ENCODE measurements around the gene MYO18B.
"Not testable (repeated sequence)": the region's sequence is repeated elsewhere in the genome, so short reads cannot be mapped to it uniquely, and the experiment has no call there.

MYO18B gene

DNA sequence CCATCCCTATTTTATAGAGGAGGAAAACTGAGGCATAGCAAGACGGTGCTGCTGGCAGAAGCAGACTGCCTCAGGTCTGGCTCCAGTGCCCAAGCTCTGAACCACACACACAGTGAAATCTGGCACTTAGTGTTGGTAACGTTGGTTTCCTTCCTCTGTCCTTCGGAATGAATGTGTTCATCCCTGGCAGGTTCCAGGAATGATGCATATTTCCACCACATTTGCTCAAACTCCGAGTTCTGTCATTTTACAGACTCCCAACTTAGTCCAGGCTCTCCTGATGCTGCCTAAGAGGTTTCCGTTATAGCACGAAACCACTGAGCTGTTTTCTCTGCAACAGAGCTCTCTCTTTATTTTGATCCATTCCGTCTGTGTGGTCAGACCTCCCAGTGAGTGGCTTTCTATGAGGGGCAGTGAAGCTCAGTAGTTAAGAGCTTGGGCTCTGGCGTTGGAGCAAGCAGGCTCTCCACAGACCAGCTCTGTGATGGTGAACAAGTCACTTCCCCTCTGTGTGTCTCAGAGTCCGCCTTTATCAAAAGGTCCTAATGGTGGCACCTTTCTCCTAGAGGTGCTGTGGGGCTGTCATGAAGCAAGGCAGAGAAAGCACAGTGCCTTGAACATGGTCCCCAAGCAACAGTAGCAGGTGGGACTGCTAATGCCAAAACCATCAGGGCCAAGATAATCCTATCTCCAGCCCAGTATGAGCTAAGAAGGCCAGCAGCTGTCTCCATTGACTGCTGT lies 200.3 kb downstream of the MYO18B start:
- DNase-seq (ENCODE audit: low spot score), result no peak

DNA sequence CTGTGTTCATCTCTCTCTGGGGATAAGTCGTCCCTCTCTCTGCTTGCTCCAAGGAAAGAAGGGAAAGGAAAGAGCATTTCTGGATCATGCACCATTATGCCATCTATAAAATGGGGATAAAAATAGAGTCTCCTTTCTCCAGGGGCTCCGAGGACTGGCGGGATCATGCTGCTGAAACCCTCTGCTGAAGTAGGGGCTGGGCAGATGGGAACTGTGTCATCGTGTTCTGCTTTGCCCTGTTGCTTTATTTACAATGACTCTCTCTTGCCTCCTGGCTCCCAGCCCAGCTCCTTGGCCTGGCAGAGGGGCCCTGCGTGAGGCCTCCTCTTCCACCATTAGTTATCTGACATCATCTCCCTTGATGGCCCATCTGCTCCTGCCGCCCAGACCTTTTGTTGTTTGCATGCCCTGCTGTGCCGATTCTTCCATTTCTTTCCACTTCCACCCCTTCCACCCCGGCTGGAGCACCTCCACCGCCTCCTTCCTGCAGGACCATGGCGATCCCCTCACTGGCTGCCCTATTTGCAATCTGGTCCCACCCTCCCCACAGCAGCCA lies 200.9 kb downstream of the MYO18B start:
- peak; percentile 38 for DNase-seq (ENCODE audit: low spot score)

DNA sequence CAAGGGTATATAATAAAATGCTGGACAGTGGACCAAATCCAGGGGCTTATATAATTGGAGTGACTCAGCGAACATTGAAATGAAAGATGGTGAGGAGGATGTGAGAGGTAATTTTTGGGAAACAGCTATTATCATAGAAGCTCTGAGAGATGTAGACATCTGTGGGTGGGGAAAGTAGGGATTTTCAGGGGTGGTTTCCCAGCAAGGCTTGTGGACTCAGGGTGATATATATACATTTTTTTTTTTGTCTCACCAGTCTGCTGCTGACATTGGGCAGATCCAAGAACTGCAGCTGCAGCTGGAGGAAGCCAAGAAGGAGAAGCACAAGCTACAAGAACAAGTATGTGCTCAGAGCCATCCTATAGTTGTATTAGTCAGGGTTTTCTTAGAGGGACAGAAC lies 208.1 kb downstream of the MYO18B start:
- no peak for DNase-seq (ENCODE audit: low spot score)

DNA sequence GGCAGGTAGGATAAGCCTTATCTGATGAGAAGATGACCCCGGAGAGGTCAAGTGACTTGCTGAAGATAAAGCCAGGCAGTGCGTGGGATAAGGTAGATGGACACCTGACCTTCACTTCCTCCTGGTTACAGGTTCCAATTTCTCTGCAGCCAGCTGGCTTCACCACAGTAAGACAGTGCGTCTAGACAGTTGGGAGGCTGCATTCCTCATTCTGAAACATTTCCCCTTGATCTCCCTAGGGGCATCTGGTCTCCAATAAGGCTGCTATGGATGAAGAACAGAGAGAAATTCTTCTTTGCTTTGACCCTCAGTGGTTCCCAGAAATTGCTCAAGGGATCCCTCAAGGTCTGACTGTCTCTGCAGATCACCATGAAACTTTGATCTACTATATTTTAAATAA lies 211.3 kb downstream of the MYO18B start:
- no peak for DNase-seq (ENCODE audit: low spot score)

DNA sequence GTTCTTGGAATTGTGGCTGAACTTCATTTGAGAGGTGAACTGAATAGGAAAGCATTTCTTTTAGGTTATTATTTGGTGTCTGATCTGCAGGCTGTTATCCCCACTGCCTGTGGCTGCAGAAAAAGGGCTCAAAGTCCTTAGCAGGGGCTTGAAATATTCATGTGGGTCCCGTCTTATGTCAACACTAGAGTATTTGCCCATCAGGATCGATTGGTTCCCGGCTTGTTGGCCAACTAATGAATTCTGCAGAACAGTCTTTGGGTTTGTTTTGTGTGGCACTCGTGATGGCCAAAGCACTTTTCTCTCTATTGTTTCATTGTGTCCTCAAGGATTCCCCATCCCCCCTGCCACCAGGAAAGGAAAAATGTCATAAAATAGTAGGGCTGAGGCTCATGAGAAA lies 211.9 kb downstream of the MYO18B start:
- DNase-seq (ENCODE audit: low spot score), result no peak

DNA sequence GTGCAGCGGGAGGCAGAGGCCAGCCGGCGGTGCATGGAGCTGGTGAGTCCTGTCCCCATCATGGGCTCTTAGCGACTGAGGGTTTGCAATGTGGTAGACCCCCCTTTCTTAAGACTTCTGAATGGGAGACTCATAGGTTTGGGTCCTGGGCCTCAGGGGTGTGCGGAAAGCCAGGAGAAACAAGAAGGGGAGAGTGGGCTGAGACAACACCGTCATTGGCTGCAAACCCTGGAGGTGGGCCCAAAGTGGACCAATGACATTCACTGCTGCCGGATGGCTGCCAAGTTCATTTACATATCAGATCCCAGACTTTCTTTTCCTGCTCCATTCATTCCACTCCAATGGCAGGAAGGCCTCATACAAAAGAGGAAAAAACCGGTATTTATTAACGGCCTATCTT lies 213.3 kb downstream of the MYO18B start:
- peak; percentile 47 for DNase-seq (ENCODE audit: low spot score)

DNA sequence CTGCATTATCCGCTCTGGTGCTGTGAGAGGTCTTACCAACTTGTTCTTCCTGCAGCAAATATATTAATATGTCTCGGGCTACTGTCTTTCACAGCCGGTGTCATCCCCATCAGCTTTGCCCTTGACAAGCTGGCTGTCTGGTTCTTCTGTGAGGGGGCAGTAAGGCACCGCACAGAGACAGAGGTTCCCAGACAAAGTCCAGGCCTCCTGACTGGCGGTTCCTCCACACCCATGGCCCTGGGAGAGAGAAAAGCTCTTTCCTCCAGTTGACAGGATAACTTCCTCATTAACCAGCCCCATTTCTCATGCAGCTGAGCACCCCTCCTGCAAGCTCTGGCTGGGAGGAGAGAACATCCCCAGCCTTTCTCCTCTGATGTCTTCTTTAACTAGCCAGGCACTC lies 214.8 kb downstream of the MYO18B start:
- no peak for DNase-seq (ENCODE audit: low spot score)

DNA sequence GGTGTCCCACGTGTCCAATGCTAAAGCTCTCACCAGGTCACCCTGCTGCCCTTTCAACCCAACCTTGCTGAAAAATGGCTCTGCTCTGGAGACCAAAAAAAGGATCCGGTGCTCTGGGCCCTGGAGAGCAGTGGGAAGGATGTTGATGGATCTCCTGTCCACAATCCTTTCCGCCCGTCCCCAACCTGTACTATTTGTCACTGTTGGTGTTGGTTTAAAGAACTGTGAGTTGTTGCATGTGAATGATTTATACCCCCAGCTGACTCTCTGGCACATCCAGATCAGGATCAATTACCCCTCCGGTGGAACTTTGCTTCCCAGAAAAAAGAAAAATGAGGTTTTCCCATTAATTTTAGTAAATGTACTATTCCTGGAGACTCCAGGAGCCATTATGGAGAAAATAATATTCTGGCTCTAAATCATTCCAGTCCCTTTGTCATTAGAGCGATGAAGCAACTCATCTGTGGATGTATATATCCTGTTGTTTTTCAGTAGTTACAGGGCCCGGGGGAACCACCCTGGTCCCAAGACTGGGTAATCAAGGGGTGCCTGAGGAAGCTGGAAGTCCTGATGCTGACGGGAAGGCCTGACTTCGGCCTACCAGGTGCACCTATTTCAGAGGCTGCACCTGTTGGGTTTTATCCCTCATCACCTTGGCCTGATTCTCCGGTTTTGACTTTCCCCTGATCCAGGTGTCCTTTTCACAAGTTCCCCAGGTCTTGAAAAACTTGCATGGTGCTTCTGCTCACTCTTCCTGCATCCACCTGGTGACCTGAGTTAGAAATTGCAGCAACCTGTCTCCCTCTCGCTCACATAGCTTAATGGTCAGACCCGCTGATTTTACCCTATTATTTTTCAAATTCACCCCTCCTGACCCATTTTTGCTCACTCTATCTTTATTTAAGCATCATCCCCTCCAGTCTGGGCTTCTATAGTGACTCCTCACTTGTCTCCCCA lies 218.1 kb downstream of the MYO18B start:
- DNase-seq (ENCODE audit: low spot score), result no peak

DNA sequence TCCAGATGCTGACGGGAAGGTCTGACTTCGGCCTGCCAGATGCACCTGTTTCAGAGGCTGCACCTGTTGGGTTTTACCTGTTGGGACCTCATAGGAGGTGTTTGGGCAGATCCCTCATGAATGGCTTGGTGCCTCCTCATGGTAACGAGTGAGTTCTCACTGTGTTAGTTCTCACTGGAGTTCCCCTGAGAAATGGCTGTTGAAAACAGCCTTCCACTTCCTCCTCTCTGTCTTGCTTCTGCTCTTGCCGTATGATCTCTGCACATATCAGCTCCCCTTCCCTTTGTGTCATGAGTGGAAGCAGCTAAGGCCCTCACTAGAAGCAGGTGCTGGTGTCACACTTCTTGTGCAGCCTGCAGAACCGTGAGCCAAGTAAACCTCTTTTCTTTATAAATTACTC lies 219.7 kb downstream of the MYO18B start:
- no peak for DNase-seq (ENCODE audit: low spot score)

DNA sequence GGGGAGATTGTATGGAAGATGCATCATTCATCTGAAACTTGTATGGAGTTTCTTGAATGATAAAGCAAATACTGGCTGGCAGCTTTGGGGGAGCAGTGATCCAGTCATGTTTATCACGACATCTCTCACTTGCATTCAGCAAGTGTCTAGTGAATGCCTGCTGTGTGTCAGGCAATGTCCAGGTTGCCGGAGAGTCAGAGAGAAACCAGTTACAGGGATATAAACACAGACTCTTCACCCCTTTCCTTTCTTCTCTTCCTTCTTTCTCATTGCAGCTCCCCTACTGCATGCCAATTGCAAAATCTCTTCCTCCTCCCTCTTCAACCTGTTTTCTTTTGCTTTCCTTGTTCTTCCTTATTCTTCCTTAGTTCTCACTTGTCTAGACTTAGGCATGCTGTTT lies 220.7 kb downstream of the MYO18B start:
- DNase-seq (ENCODE audit: low spot score), result no peak

DNA sequence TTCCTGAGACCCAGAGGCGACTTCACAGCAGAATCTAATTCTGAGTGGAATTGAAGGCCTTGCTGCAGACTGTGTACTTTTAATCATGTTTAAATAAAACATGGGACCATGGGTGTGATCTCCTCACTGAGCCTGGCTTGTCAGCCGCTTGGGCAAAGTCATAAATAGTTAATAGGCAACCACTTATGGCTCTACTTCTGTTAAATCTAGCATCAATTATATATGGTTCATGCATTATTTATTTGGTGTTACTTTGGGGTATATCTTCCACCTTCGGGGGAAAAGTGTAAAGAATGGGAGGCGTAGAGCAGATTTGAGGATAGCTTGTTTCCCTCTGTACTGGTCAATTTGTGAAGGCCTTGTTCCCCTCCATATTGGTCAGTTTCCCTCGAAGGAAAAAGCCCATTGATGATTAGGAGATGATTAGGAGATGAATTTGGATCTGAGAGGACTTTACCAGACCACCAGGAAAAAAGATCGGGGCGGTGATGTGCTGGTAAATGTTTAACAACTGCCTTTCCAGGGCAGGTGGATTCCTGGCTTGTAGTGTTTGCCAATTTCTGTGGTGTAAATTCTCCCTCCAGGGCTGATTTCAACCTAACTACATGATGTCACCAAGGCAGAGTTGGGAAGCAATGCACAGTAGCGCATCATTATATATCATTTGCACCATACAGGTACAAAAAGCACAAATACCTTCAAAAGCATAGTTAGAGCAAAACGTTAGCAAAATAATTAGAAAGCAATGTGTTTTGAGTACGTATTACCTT lies 223.2 kb downstream of the MYO18B start:
- DNase-seq (ENCODE audit: low spot score), result no peak

DNA sequence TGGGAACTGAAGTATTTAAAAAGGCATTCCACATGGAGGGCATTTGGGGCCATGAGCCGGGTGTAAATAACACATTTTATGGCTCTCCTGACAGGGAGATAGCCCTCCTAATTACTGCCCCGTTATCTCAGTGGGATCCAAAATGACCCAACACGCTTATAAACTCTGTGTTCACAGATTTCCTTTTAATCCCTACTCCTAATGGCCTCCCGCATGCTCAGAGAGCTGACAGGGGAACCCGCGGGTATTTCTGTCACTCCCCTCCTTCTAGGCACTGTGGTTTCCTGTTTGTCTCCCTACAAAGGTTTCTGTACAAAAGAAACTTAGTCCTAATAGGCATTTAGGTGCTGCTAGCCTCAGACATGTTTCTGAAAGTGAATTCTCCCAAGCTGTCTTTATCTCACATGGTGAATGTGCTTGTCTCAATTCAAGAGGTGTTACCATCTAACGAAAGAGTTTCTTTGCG lies 224.5 kb downstream of the MYO18B start:
- no peak for DNase-seq (ENCODE audit: low spot score)

DNA sequence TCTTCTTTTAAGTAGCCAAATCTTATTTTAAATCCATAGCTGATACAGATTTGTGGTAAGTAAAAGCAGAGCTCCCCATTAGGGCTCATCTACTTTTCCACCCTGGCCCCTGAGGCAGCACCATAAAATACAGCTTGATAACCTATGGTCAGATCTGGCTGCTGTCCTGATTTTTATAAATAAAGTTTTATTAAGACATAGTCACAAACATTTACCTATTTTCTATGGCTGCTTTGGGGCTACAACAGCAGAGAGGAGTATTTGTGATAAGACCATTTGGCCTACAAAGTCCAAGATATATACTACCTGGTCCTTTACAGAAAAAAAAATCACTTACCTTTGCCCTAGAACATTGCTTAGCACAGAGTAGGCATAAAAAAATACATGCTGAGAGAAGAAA lies 227.3 kb downstream of the MYO18B start:
- no peak for DNase-seq (ENCODE audit: low spot score)

DNA sequence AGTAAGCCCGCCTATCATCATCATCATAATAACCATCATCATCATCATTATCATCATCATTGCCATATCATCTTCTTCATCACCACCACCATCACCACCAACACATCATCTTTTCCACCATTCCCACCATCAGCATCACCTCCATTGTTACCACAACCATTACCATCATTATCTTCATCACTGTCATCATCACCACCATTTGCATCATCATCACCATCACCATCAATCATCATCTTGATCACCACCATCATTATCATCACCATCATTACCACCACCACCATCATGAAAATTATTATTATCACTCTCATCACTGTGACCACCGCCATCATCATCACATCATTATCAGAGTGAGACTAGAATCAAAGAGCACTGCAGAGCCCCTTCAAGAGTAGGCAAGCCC lies 227.9 kb downstream of the MYO18B start:
- no peak for DNase-seq (ENCODE audit: low spot score)

DNA sequence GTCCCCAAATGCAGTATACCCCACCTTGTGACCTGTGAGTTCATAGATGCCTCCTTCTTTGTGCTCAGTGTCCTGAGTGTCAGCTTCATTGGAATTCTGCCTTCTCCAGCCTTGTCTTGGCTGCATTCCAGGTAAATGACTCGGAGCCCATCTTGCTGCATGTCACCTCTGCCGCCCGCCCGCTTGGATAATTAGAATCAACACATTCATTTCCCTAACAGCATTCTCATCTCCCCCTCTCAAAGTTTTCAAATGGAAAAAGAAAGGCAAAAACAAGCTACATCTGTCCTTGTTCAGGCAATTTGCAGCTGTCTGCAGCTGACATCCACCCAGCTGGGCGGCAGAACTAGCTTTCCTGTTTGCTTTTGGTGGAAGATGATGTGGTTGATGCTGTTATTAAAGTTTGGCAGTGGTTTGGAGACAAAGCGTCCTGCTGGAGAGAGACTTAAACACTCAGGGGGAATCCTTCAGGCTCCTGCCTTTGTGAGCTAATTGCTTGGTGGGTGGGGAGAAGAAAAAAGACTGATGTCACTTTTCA lies 228.5 kb downstream of the MYO18B start:
- DNase-seq (ENCODE audit: low spot score), result peak; percentile 37

DNA sequence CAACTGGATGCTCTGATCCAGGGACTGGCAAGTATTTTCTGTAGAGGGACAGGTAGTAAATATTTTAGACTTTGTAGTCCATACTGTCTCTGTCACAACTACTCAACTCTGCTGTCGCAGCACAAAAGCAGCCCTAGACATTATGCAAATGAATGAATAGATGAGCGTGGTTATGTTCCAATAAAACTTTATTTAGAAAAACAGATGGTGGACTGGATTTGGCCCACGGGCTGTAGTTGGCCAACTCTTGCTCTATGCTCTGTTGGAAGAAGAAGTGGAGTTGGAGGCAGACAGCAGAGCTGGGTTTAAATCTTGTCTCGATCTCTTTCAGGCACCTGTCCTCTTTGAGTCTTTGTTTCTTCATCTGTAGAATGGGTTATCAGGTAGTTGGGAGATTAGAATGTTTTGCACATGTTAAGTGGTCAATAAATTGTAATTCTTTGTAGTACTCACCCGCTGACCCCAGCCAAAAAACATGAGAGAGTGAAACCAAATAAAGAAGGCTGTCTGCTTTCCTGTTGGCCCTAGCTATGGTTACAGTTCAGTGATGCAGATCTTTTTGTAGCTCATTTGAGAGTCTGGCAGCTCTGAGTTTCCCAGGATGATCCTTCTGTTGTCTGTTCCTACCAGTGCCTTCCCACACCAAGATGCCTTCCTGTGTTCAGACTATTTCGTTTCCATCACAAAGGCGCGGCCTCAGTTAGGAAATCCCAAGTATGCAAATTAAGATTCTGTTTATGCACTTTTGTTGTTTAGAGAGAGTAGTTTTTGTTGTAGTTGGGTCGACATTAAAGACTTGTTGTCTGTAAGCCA lies 229.2 kb downstream of the MYO18B start:
- DNase-seq (ENCODE audit: low spot score), result peak; percentile 55

DNA sequence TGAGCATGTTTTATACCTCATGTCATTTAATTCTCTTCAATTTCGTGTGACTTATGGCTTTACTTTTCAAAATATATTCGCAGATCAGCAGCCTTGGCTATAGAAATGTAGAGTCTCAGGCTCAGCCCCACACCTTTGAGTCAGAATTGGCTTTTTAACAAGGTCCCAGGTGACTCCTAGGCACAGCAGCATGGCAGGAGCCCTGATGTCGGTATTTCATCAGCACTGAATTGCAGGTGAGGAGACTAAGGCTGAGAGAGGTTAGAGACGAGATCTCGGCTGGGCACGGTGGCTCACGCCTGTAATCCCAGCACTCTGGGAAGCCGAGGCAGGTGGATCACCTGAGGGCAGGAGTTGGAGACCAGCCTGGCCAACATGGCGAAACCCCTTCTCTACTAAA lies 230.4 kb downstream of the MYO18B start:
- DNase-seq (ENCODE audit: low spot score), result no peak

DNA sequence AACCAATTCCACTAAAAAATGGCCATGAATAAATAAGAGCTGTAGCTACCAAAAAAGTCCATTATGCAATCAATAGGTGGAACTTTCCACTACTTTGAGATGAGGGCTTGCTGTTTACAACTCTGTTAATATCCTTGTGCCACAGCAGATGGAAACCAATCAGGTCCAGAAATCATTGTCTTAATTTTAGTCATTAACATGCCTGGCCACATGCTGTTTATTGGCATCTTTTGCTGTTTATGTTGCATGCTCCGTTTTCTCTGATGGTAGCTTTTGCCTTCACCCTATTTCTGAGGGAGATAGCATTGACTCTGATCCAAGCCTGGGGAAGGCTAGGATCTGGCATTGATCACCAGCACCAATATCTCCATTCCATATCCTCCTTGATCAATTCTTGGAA lies 234.4 kb downstream of the MYO18B start:
- DNase-seq (ENCODE audit: low spot score), result no peak

DNA sequence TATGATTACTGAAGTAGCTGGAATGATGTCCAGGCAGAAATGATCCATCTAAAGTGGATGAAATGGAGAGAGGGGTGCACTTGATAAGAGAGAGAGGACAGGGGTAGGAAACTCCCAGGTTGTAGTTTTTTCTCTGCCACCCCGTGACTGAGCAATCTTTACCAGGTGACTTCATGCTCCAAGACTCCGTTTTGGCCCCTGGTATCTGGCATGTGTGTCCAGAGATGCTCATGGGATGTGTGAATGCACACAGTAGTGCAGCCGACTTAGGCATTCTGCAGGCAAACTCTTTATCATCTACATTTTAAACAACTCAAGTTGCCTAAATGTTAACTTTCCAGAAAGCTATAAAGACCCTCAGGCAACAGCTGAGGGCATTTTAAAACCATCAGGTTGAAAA lies 238.0 kb downstream of the MYO18B start:
- DNase-seq (ENCODE audit: low spot score), result no peak

DNA sequence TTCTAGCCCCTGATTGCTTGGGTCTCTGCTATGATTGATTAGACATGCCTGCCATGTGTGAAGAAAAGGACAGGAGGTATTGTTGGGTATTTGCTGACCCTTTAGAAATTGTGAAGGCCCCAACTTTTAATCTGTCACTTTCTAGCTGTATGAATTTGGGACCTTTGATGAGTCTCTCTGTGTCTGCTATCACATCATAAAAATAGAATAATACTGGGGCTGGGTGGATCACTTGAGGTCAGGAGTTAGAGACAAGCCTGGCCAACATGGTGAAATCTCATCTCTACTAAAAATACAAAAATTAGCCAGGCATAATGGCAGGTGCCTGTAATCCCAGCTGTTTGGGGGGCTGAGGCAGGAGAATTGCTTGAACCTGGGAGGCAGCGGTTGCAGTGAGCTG lies 242.9 kb downstream of the MYO18B start:
- not testable (repeated sequence) for DNase-seq (ENCODE audit: low spot score)

DNA sequence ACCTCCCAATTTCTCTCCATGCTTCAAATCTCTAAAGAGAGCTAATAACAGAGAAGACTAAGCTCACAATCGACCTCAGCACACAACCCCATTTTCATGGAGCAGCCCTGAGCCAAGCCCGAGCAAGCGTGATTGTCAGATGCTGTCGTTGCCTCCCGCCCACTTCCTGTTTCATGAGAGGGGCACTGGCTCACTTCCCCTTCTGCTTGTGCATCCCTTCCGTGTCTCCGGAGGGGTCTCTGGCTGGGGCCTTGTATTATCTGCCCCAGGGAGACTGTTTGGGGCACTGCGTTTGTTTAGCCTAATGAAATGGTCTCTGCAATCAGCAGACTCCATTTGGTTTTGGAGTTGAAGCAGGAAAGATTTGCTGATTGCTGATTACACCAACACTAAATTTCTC lies 246.0 kb downstream of the MYO18B start:
- no peak for DNase-seq (ENCODE audit: low spot score)

Measured in iPS-NIHi11 (cell line).